Neural progenitor cell (in vitro differentiated cells): ENCODE data around the gene API5. TPM values are rescaled to one million over a fixed set of nuclear protein-coding genes. Genes with fewer than 3 reads are reported as not detected.

Experiments
- DNase-seq: peaks from one replicate; pipeline ENCODE4 v3.0.0-alpha.2; 2016; ENCODE audit warnings: low spot score
- H2AFZ ChIP-seq: fragments of 200-600 bp; sonication (generic); replicated peaks from 2 replicates; pipeline ENCODE4 v1.6.1; 2016; ENCODE audit warnings: antibody characterized with exemption
- H3F3A ChIP-seq: fragments of 200-600 bp; sonication (generic); 2 replicates; pipeline ENCODE4 v1.6.1; 2016; ENCODE audit warnings: antibody characterized with exemption, low read depth
- H3K27ac ChIP-seq: fragments of 200-600 bp; sonication (generic); 2 replicates; pipeline ENCODE4 v1.5.1; 2016; ENCODE audit warnings: mild to moderate bottlenecking
- H3K27me3 ChIP-seq: fragments of 200-600 bp; sonication (generic); 2 replicates; pipeline ENCODE4 v1.6.1; 2016; ENCODE audit warnings: mild to moderate bottlenecking, moderate library complexity
- H3K36me3 ChIP-seq: fragments of 200-600 bp; sonication (generic); 2 replicates; pipeline ENCODE4 v1.5.1; 2016
- H3K4me1 ChIP-seq: fragments of 200-600 bp; sonication (generic); 2 replicates; pipeline ENCODE4 v1.6.1; 2016; ENCODE audit warnings: mixed run types
- H3K4me2 ChIP-seq: fragments of 200-600 bp; sonication (generic); 2 replicates; pipeline ENCODE4 v1.6.1; 2016
- H3K4me3 ChIP-seq: fragments of 200-600 bp; sonication (generic); 2 replicates; pipeline ENCODE4 v1.5.1; 2016
- H3K79me2 ChIP-seq: fragments of 200-600 bp; sonication (generic); 2 replicates; pipeline ENCODE4 v1.6.1; 2016; ENCODE audit warnings: low read depth
- H3K9ac ChIP-seq: fragments of 200-600 bp; sonication (generic); 2 replicates; pipeline ENCODE4 v1.6.1; 2016
- H3K9me3 ChIP-seq: fragments of 200-600 bp; sonication (generic); 2 replicates; pipeline ENCODE4 v1.5.1; 2016; ENCODE audit warnings: low read depth
- H4K20me1 ChIP-seq: fragments of 200-600 bp; sonication (generic); 2 replicates; pipeline ENCODE4 v1.6.1; 2016; ENCODE audit warnings: low read depth
- H3K27ac Mint-ChIP-seq: 3 replicates; pipeline ENCODE4 v1.8.0; 2021; ENCODE audit warnings: mixed read lengths
- H3K27me3 Mint-ChIP-seq: 2 replicates; pipeline ENCODE4 v1.8.0; 2022; ENCODE audit warnings: low read depth, mild to moderate bottlenecking, inconsistent platforms, moderate library complexity, mixed read lengths; ENCODE audit not compliant: insufficient read depth
- H3K36me3 Mint-ChIP-seq: 3 replicates; pipeline ENCODE4 v1.8.0; 2021; ENCODE audit warnings: mixed read lengths
- H3K4me1 Mint-ChIP-seq: 3 replicates; pipeline ENCODE4 v1.8.0; 2021; ENCODE audit warnings: mixed read lengths
- H3K4me3 Mint-ChIP-seq: 3 replicates; pipeline ENCODE4 v1.8.0; 2021; ENCODE audit warnings: mild to moderate bottlenecking, moderate library complexity, mixed read lengths
- H3K9me3 Mint-ChIP-seq: 3 replicates; pipeline ENCODE4 v1.8.0; 2020; ENCODE audit warnings: mixed read lengths
- EZH2 ChIP-seq: fragments of 200-600 bp; sonication (generic); IDR thresholded peaks from 2 replicates; pipeline ENCODE4 v1.6.1; 2017; ENCODE audit warnings: antibody characterized with exemption, mild to moderate bottlenecking, moderate library complexity
- EZH2phosphoT487 ChIP-seq: fragments of 200-600 bp; sonication (generic); IDR thresholded peaks from 2 replicates; pipeline ENCODE4 v1.6.1; 2017; ENCODE audit warnings: antibody characterized with exemption
- total RNA-seq: library from RNA; depleted of rRNA; stranded (reverse); fragments of >200 nt; gene quantifications from 2 replicates; pipeline ENCODE4 v1.2.3, GENCODE V29; 2015; ENCODE audit warnings: low replicate concordance
- TF ChIP-seq, protein P1 (sequence below): fragments of 200-600 bp; sonication (generic); IDR thresholded peaks from 2 replicates; pipeline ENCODE4 v1.5.1; 2017; ENCODE audit warnings: antibody characterized with exemption, mild to moderate bottlenecking

The API5 gene
- total RNA-seq, 1 donor from 2014 or later, result 239 TPM

DNA sequence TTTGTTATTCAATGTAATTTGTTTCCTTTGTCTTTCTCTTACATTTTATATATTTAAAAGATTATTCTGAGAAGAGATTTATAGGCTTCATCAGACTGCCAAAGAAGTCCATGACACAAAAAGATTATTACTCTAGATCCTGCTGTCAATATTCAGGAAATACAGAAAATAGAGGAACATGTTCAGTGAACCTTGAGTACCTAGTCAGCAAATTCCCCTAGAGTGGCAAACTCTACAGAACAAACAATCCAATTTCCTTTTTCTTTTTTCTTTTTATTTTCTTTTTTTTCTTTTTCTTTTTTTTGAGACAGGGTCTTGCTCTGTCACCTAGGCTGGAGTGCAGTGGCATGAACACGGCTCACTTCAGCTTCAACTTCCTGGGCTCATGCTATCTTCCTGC lies 70.8 kb downstream of the API5 start:
- Histone ChIP-seq H3K79me2 (peaks cover 34% of the 10 kb centered on the region), H3K4me1 (no peaks in the 10 kb centered on the region), H3F3A (peaks cover 7% of the 10 kb centered on the region), H3K27me3 (no peaks in the 10 kb centered on the region), H3K36me3 (peaks cover 11% of the 10 kb centered on the region), H3K27ac (no peak overlapping the region), H3K4me2 (no peak overlapping the region), H3K9ac (no peak overlapping the region), H2AFZ (no peak overlapping the region), H4K20me1 (peaks cover 15% of the 10 kb centered on the region), H3K4me3 (no peak overlapping the region), H3K9me3 (no peaks in the 10 kb centered on the region)
- peaks cover 8% of the 10 kb centered on the region for H3K36me3 Mint-ChIP-seq
- H3K27ac Mint-ChIP-seq, result no peak overlapping the region
- no peak overlapping the region for H3K4me3 Mint-ChIP-seq
- TF ChIP-seq, protein P1, sequence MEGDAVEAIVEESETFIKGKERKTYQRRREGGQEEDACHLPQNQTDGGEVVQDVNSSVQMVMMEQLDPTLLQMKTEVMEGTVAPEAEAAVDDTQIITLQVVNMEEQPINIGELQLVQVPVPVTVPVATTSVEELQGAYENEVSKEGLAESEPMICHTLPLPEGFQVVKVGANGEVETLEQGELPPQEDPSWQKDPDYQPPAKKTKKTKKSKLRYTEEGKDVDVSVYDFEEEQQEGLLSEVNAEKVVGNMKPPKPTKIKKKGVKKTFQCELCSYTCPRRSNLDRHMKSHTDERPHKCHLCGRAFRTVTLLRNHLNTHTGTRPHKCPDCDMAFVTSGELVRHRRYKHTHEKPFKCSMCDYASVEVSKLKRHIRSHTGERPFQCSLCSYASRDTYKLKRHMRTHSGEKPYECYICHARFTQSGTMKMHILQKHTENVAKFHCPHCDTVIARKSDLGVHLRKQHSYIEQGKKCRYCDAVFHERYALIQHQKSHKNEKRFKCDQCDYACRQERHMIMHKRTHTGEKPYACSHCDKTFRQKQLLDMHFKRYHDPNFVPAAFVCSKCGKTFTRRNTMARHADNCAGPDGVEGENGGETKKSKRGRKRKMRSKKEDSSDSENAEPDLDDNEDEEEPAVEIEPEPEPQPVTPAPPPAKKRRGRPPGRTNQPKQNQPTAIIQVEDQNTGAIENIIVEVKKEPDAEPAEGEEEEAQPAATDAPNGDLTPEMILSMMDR, result no peak
- TF ChIP-seq EZH2phosphoT487, result no peak
- TF ChIP-seq EZH2, result no peak
- no peaks in the 10 kb centered on the region for H3K27me3 Mint-ChIP-seq
- no peaks in the 10 kb centered on the region for H3K4me1 Mint-ChIP-seq
- H3K9me3 Mint-ChIP-seq, result no peaks in the 10 kb centered on the region
- no peak for DNase-seq

DNA sequence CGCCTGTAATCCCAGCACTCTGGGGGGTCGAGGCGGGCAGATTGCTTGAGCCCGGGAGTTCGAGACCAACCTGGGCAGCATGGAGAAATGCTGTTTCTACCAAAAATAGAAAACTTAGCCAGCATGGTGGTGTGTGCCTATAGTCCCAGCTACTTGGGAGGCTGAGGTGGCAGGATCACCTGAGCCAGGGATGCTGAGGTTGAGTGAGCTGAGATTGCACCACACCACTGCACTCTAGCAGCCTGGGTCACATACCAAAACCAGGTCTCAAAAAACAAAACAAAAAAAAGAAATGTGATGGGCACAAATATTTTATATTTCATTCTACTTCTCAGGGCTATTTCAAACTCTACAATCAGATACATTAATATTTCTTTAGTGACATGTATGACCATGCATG lies 72.6 kb downstream of the API5 start:
- no peaks in the 10 kb centered on the region for H3K9me3 Mint-ChIP-seq
- Histone ChIP-seq H3K36me3 (peaks cover 15% of the 10 kb centered on the region), H3K27me3 (no peaks in the 10 kb centered on the region), H3K9ac (no peak overlapping the region), H3K4me3 (no peak overlapping the region), H2AFZ (no peak overlapping the region), H4K20me1 (no peaks in the 10 kb centered on the region), H3K79me2 (peaks cover 19% of the 10 kb centered on the region), H3K9me3 (no peaks in the 10 kb centered on the region), H3F3A (peaks cover 7% of the 10 kb centered on the region), H3K4me2 (no peak overlapping the region), H3K27ac (no peak overlapping the region), H3K4me1 (no peaks in the 10 kb centered on the region)
- no peak overlapping the region for H3K27ac Mint-ChIP-seq
- peaks cover 2% of the 10 kb centered on the region for H3K27me3 Mint-ChIP-seq
- TF ChIP-seq EZH2 (no peak), EZH2phosphoT487 (no peak)
- TF ChIP-seq, protein P1, result no peak
- no peak overlapping the region for H3K4me3 Mint-ChIP-seq
- no peak for DNase-seq
- no peaks in the 10 kb centered on the region for H3K4me1 Mint-ChIP-seq
- peaks cover 10% of the 10 kb centered on the region for H3K36me3 Mint-ChIP-seq

DNA sequence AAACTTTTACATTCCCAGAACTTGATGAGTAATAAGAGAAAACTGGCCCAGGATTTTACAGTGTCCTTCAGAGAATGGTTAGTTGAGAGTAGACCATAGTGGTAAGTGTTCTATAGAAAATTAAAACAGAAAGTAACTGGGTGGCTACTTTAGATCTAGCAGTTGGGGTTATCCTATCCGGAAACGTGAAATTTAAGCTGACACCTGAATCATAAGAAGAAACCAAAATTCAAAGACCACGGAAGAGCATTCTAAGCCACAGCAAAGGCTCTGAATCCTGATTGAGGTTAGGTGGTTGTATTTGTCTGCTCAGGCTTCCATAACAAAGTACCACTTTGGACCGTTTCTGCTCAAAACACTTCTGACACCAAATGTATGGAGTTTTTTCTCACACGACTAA lies 80.9 kb downstream of the API5 start:
- no peak overlapping the region for H3K4me3 Mint-ChIP-seq
- no peak overlapping the region for H2AFZ ChIP-seq
- no peak overlapping the region for H3K9ac ChIP-seq
- no peak overlapping the region for H3K27ac Mint-ChIP-seq
- no peaks in the 10 kb centered on the region for H3K9me3 ChIP-seq
- no peaks in the 10 kb centered on the region for H3K4me1 Mint-ChIP-seq
- H3K4me1 ChIP-seq, result no peaks in the 10 kb centered on the region
- no peak for DNase-seq
- H3K79me2 ChIP-seq, result no peaks in the 10 kb centered on the region
- peaks cover 37% of the 10 kb centered on the region for H3K36me3 Mint-ChIP-seq
- H3K27me3 Mint-ChIP-seq, result peaks cover 2% of the 10 kb centered on the region
- no peaks in the 10 kb centered on the region for H3F3A ChIP-seq
- H3K4me2 ChIP-seq, result no peak overlapping the region
- no peaks in the 10 kb centered on the region for H3K27me3 ChIP-seq
- no peaks in the 10 kb centered on the region for H4K20me1 ChIP-seq
- peaks cover 33% of the 10 kb centered on the region for H3K36me3 ChIP-seq
- H3K27ac ChIP-seq, result no peak overlapping the region
- TF ChIP-seq EZH2phosphoT487 (no peak), EZH2 (no peak)
- TF ChIP-seq, protein P1, result no peak
- H3K9me3 Mint-ChIP-seq, result no peaks in the 10 kb centered on the region
- no peak overlapping the region for H3K4me3 ChIP-seq
